ENCODE measurements around the gene CNPY2.
"Not testable (repeated sequence)": the region's sequence is repeated elsewhere in the genome, so short reads cannot be mapped to it uniquely, and the experiment has no call there.

Gene CNPY2

GRCh38 chr12:56341616-56342015 is 25.8 kb upstream of the CNPY2 start:
- Histone ChIP-seq H3K36me3 (ENCODE audit: control insufficient read depth, insufficient read depth, low read length) (peaks cover 24% of the 10 kb centered on the region), H3K27me3 (ENCODE audit: control insufficient read depth, insufficient read depth, low read length) (no peaks in the 10 kb centered on the region), H3K4me1 (ENCODE audit: control insufficient read depth, insufficient read depth, low read length) (no peaks in the 10 kb centered on the region)

GRCh38 chr12:56339158-56339422 is 23.3 kb upstream of the CNPY2 start:
- Histone ChIP-seq H3K36me3 (ENCODE audit: control insufficient read depth, insufficient read depth, low read length) (peaks cover 15% of the 10 kb centered on the region), H3K4me1 (ENCODE audit: control insufficient read depth, insufficient read depth, low read length) (no peaks in the 10 kb centered on the region), H3K27me3 (ENCODE audit: control insufficient read depth, insufficient read depth, low read length) (no peaks in the 10 kb centered on the region), H3K27ac (ENCODE audit: low read depth, low read length) (no peak overlapping the region), H3K9ac (ENCODE audit: low read length) (no peak overlapping the region), H3K4me3 (ENCODE audit: low read length) (no peak overlapping the region)

More at GRCh38 chr12:56341616-56342015, 25.8 kb upstream of the CNPY2 start:
- Histone ChIP-seq H3K4me3 (ENCODE audit: low read length) (no peak overlapping the region), H3K27ac (ENCODE audit: low read depth, low read length) (no peak overlapping the region), H3K9ac (ENCODE audit: low read length) (no peak overlapping the region)

- Histone ChIP-seq H3K27ac (ENCODE audit: low read depth, low read length) (no peak within 1 kb of the TSS), H3K36me3 (ENCODE audit: control insufficient read depth, insufficient read depth, low read length) (peaks cover 10% of the 10 kb centered on the region), H3K4me1 (ENCODE audit: control insufficient read depth, insufficient read depth, low read length) (no peaks in the 10 kb centered on the region), H3K9ac (ENCODE audit: low read length) (no peak within 1 kb of the TSS), H3K4me3 (ENCODE audit: low read length) (no peak within 1 kb of the TSS), H3K27me3 (ENCODE audit: control insufficient read depth, insufficient read depth, low read length) (no peaks in the 10 kb centered on the region)
Measured at GRCh38 chr12:56338308-56339157, 22.7 kb upstream of the CNPY2 start, which contains the start of gene IL23A. Gene IL23A, plus strand, starts transcription at chr12:56338884. Its CDS starts 161 bp downstream, at chr12:56339045.

- Histone ChIP-seq H3K4me1 (ENCODE audit: control insufficient read depth, insufficient read depth, low read length) (peaks cover 4% of the 10 kb centered on the region), H3K27me3 (ENCODE audit: control insufficient read depth, insufficient read depth, low read length) (no peaks in the 10 kb centered on the region), H3K4me3 (ENCODE audit: low read length) (no peak overlapping the region), H3K36me3 (ENCODE audit: control insufficient read depth, insufficient read depth, low read length) (peaks cover 4% of the 10 kb centered on the region), H3K9ac (ENCODE audit: low read length) (no peak overlapping the region), H3K27ac (ENCODE audit: low read depth, low read length) (no peak overlapping the region)
Measured at GRCh38 chr12:56337753-56338251, 22.0 kb upstream of the CNPY2 start.

DNA sequence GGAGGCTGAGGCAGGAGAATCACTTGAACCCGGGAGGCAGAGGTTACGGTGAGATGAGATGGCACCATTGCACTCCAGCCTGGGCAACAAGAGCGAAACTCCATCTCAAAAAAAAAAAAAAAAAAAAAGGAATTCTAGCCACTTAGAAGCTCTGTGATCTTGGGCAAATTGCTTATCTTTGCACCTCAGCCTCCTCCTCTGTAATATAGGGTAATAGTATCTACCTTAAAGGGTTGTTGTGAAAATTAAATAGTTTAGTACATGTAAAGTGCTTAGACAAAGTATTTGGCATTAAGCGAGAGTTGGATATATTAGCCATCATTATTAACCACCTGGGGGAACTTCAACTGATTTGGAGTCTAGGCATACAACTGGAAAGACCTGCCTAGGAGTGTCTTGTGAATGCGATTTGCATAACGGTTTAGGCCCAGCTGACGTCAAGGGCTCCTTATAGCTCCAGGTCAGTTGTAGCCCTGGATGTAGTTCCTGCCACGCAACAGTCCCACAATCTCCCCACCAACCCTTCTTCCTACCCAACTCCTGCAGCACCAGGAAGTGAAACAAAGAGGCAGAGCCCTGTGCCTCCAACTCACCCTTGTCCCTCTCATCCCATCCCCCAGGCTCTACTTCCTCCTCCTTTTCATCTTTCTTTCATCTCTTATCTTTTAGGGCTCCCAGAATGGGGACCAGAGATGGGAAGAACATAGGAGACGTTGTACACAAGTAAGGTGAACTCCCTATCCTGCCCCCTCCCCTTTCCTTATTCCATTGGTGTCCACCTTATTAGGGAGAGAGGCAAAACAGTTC is 20.8 kb upstream of the CNPY2 start:
- Histone ChIP-seq H3K27me3 (ENCODE audit: control insufficient read depth, insufficient read depth, low read length) (no peaks in the 10 kb centered on the region), H3K9ac (ENCODE audit: low read length) (no peak overlapping the region), H3K36me3 (ENCODE audit: control insufficient read depth, insufficient read depth, low read length) (no peaks in the 10 kb centered on the region), H3K4me3 (ENCODE audit: low read length) (no peak overlapping the region), H3K27ac (ENCODE audit: low read depth, low read length) (no peak overlapping the region), H3K4me1 (ENCODE audit: control insufficient read depth, insufficient read depth, low read length) (peaks cover 4% of the 10 kb centered on the region)

- not testable (repeated sequence) for H3K27ac ChIP-seq (ENCODE audit: low read depth, low read length); H3K9ac ChIP-seq (ENCODE audit: low read length); H3K4me1 ChIP-seq (ENCODE audit: control insufficient read depth, insufficient read depth, low read length); H3K27me3 ChIP-seq (ENCODE audit: control insufficient read depth, insufficient read depth, low read length); H3K36me3 ChIP-seq (ENCODE audit: control insufficient read depth, insufficient read depth, low read length); H3K4me3 ChIP-seq (ENCODE audit: low read length)
Measured at GRCh38 chr12:56335527-56335926, 19.7 kb upstream of the CNPY2 start.

GRCh38 chr12:56334490-56334793 is 18.7 kb upstream of the CNPY2 start:
- Histone ChIP-seq H3K36me3 (ENCODE audit: control insufficient read depth, insufficient read depth, low read length) (no peaks in the 10 kb centered on the region), H3K27me3 (ENCODE audit: control insufficient read depth, insufficient read depth, low read length) (no peaks in the 10 kb centered on the region), H3K9ac (ENCODE audit: low read length) (peak overlapping the region; percentile 35), H3K4me3 (ENCODE audit: low read length) (peak overlapping the region; percentile 75), H3K4me1 (ENCODE audit: control insufficient read depth, insufficient read depth, low read length) (peaks cover 4% of the 10 kb centered on the region), H3K27ac (ENCODE audit: low read depth, low read length) (peak overlapping the region; percentile 86)

- Histone ChIP-seq H3K36me3 (ENCODE audit: control insufficient read depth, insufficient read depth, low read length) (no peaks in the 10 kb centered on the region), H3K4me3 (ENCODE audit: low read length) (peak within 1 kb of the TSS; percentile 75), H3K27ac (ENCODE audit: low read depth, low read length) (peak within 1 kb of the TSS; percentile 86), H3K4me1 (ENCODE audit: control insufficient read depth, insufficient read depth, low read length) (peaks cover 4% of the 10 kb centered on the region), H3K9ac (ENCODE audit: low read length) (peak within 1 kb of the TSS; percentile 77), H3K27me3 (ENCODE audit: control insufficient read depth, insufficient read depth, low read length) (no peaks in the 10 kb centered on the region)
Measured at GRCh38 chr12:56333679-56334489, 18.1 kb upstream of the CNPY2 start, which contains the start of gene PAN2. Gene PAN2, minus strand, starts transcription at chr12:56334000. Its CDS starts 906 bp downstream, at chr12:56333094.

GRCh38 chr12:56333197-56333678 is 17.4 kb upstream of the CNPY2 start:
- Histone ChIP-seq H3K4me3 (ENCODE audit: low read length) (peak overlapping the region; percentile 75), H3K9ac (ENCODE audit: low read length) (peak overlapping the region; percentile 77), H3K27me3 (ENCODE audit: control insufficient read depth, insufficient read depth, low read length) (no peaks in the 10 kb centered on the region), H3K27ac (ENCODE audit: low read depth, low read length) (peak overlapping the region; percentile 86), H3K4me1 (ENCODE audit: control insufficient read depth, insufficient read depth, low read length) (peaks cover 4% of the 10 kb centered on the region), H3K36me3 (ENCODE audit: control insufficient read depth, insufficient read depth, low read length) (peaks cover under 1% of the 10 kb centered on the region)

DNA sequence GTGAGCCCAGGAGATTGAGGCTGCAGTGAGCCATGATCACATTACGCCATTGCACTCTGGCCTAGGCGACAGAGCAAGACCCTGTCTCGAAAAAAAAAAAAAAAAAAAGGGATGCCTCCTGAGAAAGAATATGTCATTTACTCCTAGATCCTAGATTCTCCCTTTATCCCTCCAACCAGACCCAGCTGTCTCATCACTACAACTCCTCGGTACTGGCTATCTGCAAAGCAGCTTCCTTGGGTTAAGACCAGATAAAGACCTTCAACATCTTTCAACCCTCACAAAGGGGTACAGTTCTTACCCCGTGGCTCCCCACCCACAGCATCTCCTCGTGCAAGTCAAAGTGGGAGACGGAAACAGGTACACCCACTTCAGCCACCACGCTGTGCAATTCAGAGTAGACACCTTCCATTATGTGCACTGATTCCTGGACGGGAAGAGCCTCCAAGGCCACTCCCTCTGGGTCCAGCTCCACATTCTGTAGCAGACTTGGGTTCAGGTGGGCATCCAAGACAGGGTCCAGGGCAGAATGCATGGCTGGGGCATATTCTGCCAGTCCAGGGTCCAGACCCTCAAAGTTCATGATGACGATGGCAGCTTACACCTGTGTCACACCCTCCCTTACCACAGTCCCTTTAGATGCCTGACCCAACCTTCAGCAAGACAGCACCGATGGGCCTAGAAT is 16.9 kb upstream of the CNPY2 start:
- peaks cover 4% of the 10 kb centered on the region for H3K4me1 ChIP-seq (ENCODE audit: control insufficient read depth, insufficient read depth, low read length)
- H3K4me3 ChIP-seq (ENCODE audit: low read length) = peak overlapping the region; percentile 75
- H3K27me3 ChIP-seq (ENCODE audit: control insufficient read depth, insufficient read depth, low read length) = no peaks in the 10 kb centered on the region
- peak overlapping the region; percentile 86 for H3K27ac ChIP-seq (ENCODE audit: low read depth, low read length)
- peaks cover 7% of the 10 kb centered on the region for H3K36me3 ChIP-seq (ENCODE audit: control insufficient read depth, insufficient read depth, low read length)
- H3K9ac ChIP-seq (ENCODE audit: low read length) = no peak overlapping the region

GRCh38 chr12:56330936-56331490 is 15.2 kb upstream of the CNPY2 start:
- Histone ChIP-seq H3K4me1 (ENCODE audit: control insufficient read depth, insufficient read depth, low read length) (peaks cover 4% of the 10 kb centered on the region), H3K36me3 (ENCODE audit: control insufficient read depth, insufficient read depth, low read length) (peaks cover 19% of the 10 kb centered on the region), H3K4me3 (ENCODE audit: low read length) (no peak overlapping the region)

More at GRCh38 chr12:56330936-56331490, 15.2 kb upstream of the CNPY2 start:
- Histone ChIP-seq H3K27ac (ENCODE audit: low read depth, low read length) (no peak overlapping the region), H3K27me3 (ENCODE audit: control insufficient read depth, insufficient read depth, low read length) (no peaks in the 10 kb centered on the region), H3K9ac (ENCODE audit: low read length) (no peak overlapping the region)

Data from rectal smooth muscle tissue (tissue), 1 donor.